ENCODE data around the gene TTLL7. TPM values are rescaled to one million over a fixed set of nuclear protein-coding genes. Genes with fewer than 3 reads are reported as not detected.

Gene TTLL7
- total RNA-seq, 1 experiment from 2014 or later = 7.9 TPM

DNA sequence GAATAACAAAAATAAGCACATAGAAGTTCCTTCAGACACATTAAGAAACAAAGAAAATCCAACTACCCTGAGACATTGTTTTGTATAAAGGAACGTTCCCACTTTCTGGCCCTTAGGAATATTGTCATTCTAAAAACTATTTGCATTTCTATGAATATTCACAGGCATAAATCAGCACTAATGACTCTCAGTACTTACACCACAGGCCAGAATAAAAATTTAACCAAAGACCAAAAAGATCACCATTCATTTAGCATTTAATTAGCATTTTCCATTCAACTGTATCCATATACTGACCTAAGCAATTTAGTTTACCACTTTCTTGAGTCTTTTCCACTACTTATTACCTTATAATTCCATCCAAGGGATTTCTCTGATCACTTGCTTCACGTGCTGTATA, 75.4 kb downstream of the TTLL7 start (continued):
- TF ChIP-seq, protein P1, sequence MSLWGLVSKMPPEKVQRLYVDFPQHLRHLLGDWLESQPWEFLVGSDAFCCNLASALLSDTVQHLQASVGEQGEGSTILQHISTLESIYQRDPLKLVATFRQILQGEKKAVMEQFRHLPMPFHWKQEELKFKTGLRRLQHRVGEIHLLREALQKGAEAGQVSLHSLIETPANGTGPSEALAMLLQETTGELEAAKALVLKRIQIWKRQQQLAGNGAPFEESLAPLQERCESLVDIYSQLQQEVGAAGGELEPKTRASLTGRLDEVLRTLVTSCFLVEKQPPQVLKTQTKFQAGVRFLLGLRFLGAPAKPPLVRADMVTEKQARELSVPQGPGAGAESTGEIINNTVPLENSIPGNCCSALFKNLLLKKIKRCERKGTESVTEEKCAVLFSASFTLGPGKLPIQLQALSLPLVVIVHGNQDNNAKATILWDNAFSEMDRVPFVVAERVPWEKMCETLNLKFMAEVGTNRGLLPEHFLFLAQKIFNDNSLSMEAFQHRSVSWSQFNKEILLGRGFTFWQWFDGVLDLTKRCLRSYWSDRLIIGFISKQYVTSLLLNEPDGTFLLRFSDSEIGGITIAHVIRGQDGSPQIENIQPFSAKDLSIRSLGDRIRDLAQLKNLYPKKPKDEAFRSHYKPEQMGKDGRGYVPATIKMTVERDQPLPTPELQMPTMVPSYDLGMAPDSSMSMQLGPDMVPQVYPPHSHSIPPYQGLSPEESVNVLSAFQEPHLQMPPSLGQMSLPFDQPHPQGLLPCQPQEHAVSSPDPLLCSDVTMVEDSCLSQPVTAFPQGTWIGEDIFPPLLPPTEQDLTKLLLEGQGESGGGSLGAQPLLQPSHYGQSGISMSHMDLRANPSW (CRISPR knock-in tag; conservative IDR thresholded peaks at IDR 0.05; ENCODE audit: low read depth) = no peak
- no peak for TF ChIP-seq ATF3 (CRISPR knock-in tag; conservative IDR thresholded peaks at IDR 0.05)
- no peak for TF ChIP-seq TCF7 (CRISPR knock-in tag; IDR thresholded peaks at IDR 0.05; ENCODE audit: low read depth)
- TF ChIP-seq MYBL2 (CRISPR knock-in tag; IDR thresholded peaks at IDR 0.05) = no peak
- TF ChIP-seq ARID4B (CRISPR knock-in tag; IDR thresholded peaks at IDR 0.05; ENCODE audit: borderline replicate concordance) = no peak
- no peak for TF ChIP-seq ZNF263 (CRISPR knock-in tag; IDR thresholded peaks at IDR 0.05; ENCODE audit: low read depth)
- no peak for TF ChIP-seq ELF4 (CRISPR knock-in tag; IDR thresholded peaks at IDR 0.05; ENCODE audit: low read depth)
- TF ChIP-seq SOX15 (CRISPR knock-in tag; IDR thresholded peaks at IDR 0.05) = no peak
- TF ChIP-seq PRRX2 (CRISPR knock-in tag; IDR thresholded peaks at IDR 0.05) = no peak

GRCh38 chr1:83922431-83922830, 76.5 kb downstream of the TTLL7 start:
- H3K4me1 Mint-ChIP-seq = peaks cover 15% of the 10 kb centered on the region
- no peaks in the 10 kb centered on the region for H3K27me3 Mint-ChIP-seq (ENCODE audit: low read depth)
- H3K36me3 Mint-ChIP-seq = 0 out of 2 replicates have a peak, but pooled peaks cover 2% of the 10 kb centered on the region
- no peaks in the 10 kb centered on the region for H3K9me3 Mint-ChIP-seq
- no peak for TF ChIP-seq SMAD4 (CRISPR knock-in tag; IDR thresholded peaks at IDR 0.05)
- TF ChIP-seq, protein P1 (CRISPR knock-in tag; conservative IDR thresholded peaks at IDR 0.05; ENCODE audit: low read depth) = no peak
- no peak for TF ChIP-seq JAZF1 (CRISPR knock-in tag; IDR thresholded peaks at IDR 0.05)
- no peak for TF ChIP-seq TEAD4 (CRISPR knock-in tag; IDR thresholded peaks at IDR 0.05)
- TF ChIP-seq, protein P2, sequence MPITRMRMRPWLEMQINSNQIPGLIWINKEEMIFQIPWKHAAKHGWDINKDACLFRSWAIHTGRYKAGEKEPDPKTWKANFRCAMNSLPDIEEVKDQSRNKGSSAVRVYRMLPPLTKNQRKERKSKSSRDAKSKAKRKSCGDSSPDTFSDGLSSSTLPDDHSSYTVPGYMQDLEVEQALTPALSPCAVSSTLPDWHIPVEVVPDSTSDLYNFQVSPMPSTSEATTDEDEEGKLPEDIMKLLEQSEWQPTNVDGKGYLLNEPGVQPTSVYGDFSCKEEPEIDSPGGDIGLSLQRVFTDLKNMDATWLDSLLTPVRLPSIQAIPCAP (CRISPR knock-in tag; IDR thresholded peaks at IDR 0.05) = no peak
- no peak for TF ChIP-seq NFYB (CRISPR knock-in tag; conservative IDR thresholded peaks at IDR 0.05; ENCODE audit: low read depth)
- no peak for TF ChIP-seq FOXK1 (CRISPR knock-in tag; IDR thresholded peaks at IDR 0.05)
- no peak for TF ChIP-seq TCF7 (CRISPR knock-in tag; IDR thresholded peaks at IDR 0.05; ENCODE audit: low read depth)
- POLR2A ChIA-PET = no interaction called here
- ATAC-seq = no peak
- no peak for DNase-seq (ENCODE audit: low spot score)
- no peak overlapping the region for H3K4me3 Mint-ChIP-seq
- H3K27ac Mint-ChIP-seq = no peak overlapping the region
- CTCF ChIA-PET = no interaction called here

All from WTC11 (cell line).